Activated T-helper 9 cell treated with anti-CD3 and anti-CD28 coated beads, Interleukin-2, amount 50 U/mL, for 16 hours (primary cell): ENCODE data around the gene RPP30.
"Not testable (repeated sequence)": the region's sequence is repeated elsewhere in the genome, so short reads cannot be mapped to it uniquely, and the experiment has no call there.

Experiments
- DNase-seq: peaks from one replicate; pipeline ENCODE4 v3.0.0-alpha.2; 2020; ENCODE audit warnings: low read depth

Gene RPP30

GRCh38 chr10:90917238-90917967 is 45.6 kb downstream of the RPP30 start:
- DNase-seq = no peak

GRCh38 chr10:90917968-90918318 is 46.2 kb downstream of the RPP30 start:
- DNase-seq = no peak

GRCh38 chr10:90919683-90920574 is 48.2 kb downstream of the RPP30 start:
- DNase-seq = no peak

DNA sequence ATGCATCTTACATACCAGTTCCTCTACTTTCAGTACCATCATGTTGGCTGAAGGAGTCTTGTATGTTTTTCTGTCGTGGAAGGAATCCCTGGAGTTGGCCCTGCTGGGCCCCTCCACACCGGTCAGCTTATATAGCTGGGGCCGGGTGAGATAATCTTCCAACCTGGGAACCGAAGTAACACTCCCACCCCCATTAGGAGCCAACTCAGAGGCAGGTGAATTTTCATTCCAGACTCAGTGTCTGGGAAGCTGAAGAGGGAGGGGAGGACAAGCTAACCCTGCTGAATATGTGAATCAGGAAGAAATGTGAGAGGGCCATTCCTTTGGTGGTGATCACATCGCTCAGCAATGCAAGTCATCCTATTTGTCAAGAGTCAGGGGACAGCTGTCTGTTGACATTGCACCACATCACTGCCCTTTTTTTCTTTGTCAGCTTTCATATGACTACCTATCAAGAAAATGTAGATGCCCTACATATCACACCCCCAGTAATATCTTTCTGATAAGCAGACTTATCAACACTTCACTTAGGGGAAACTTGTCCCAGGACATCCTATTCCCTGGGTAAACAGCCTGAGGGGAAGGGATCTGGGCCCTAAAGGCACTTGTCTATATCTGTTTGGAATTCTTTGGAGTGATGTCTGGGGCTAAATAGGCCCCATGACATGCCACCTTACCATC is 49.4 kb downstream of the RPP30 start, which contains the start of gene ANKRD1:
Gene ANKRD1, minus strand, starts transcription at position 102 of the 681 bp plus-strand sequence. Its CDS starts 60 bp downstream, at position 42.
- no peak for DNase-seq

- DNase-seq = no peak
Measured at GRCh38 chr10:90921906-90922305, 50.1 kb downstream of the RPP30 start.

- DNase-seq = no peak
Measured at GRCh38 chr10:90923111-90923731, 51.4 kb downstream of the RPP30 start.

DNA sequence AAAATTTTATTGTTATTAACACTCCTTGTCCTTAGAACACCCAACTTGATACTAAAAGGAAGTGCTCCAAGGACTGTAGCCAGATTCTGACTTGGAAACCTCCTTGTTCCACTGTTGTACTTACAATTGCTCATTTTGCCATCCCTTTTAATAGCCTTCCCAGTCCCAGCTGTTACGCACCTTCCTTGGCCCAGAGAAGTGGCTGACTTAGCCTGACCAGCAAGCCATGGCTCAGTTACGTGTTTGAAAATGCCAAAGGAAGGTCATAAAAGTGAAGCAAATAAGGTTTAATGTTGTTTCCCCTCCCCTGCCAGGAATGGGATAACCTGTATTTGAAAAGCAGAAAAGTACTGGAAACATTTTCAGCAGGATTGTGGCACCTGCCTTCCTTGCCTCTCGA is 52.8 kb downstream of the RPP30 start:
- DNase-seq = no peak

DNA sequence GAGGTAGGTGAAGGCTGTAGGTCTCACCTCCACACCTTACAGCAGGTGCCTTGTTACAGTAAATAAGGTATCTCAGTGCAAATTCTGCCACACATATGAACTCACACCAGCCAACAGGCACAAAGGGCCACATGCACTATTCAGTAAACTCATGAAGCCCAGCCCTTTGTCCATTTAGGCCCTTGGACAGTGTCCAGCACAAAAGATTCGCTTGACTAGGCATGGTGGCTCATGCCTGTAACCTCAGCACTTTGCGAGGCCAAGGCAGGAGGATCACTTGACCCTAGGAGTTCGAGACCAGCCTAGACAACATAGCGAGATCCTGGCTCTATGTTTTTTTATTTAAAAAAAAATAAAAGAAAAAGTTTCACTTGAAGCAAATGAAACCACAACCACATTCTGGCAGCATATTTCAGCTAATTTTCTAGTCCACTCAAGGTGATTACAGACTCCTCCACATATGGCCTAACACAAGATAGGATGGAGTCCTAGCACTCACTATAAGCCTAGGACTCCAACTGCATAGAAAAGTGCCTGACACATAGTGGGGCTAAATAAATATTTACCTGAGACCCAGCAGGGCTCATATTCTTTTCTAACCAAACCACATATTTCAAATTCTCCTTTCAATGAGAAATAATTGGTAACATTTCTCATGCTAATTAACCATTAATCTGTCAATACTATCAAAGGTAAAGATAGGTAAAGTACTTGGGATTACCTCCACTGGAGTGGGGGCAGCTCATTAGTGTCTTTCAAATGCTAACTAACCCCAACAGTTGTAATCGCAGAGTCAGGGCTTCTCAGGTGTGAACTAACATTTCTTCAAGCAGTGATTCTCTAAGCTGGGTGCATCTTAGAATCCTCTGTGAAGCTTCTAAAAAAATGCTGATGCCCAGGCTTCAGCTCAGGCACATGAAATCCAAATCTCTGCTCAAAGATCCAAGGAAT is 53.6 kb downstream of the RPP30 start:
- DNase-seq = no peak

DNA sequence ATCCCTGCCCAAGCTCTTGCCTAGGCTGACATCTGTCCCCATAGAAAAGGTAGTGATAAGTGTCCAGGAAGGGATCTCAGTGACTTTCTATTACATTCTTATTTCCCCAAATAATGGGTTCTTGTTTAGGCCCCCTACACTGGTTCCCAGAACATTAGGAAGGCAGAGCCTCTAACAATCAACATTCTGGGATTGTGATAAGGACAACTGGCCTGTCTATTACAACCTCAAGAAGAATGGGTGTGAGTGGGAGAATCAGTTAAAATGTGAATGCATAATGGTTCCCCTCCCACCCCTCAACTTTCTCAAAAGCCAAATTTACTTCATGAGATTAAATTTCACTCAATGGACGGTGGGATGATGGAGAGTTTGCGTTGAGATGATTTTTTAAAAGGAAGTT is 55.5 kb downstream of the RPP30 start:
- DNase-seq = no peak

- no peak for DNase-seq
Measured at GRCh38 chr10:90929179-90929578, 57.4 kb downstream of the RPP30 start.

DNA sequence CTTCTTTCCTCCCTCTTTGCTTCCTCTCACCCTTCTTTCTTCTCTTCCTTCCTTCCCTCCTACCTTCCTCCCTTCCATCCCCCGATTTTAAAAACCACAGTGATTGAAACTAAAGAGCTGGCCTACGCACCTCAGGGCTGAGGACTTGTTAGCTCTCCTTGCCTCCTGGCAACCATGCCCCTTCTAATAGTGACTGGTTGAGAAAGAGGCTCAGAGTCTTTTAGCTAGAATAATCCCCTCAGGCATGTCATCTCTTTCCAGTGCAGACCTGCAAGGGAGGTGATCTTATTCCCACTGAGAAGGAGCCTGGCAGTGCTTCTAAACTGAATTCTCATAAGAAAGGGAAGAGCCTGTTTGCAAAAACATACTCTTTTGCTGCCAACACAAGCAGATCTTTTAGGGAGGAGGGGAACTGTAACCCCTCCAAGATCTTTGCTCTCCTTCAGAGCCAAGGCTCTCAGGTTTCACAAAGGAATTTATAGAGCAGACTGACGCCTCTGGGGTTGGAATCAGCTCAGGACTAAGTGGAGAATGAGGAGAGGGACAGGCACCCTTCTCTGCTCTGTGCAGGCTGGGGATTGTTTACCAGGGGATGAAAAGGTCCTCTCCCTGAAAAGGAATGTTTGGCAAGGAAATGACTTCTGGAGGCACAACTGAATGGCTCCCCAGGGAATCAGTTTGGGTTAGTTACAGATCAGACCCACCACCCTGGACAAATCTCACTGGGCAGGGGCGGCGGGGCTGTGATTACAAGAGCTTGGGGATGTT is 58.5 kb downstream of the RPP30 start:
- no peak for DNase-seq

DNA sequence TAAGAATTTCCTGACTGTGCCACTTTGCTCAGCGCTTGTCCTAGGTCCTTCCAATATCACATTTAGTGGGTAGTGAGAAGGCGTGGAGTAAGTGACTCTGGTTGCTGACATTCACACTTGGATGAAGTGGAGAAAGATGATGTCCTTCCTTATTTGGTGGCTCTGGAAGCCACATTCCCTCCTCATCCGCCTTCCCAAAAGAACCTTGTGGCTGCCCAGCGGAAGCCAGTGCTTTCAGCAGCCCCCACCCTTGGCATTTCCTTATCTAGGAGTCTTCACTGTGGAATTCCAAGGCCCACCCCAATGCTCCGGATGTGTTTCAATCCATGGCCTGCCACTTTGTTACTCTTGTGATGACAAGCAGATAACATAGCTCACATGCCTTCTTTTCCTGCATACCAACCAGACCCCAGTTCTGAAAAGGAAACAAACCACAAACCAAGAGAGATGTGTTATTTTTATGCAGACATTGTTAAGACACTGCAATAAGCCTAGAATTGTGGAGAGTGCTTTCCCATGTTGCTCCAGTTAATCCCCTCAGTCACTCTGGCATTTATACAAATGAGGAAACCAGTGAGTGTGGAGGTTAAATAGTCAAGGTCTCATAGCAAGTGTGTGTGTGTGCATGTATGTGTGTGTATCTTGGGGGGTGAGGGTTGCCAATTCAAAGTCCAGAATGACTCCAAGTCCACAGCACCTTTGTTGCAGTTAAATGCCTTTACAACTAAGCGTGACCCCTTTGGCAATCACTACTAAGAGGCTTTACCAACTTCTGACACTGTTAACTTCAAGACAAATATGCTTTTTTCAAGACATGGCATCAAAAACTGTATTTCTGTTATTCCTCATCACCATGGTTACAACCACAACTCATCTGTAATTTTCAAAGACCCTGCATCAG is 59.4 kb downstream of the RPP30 start:
- DNase-seq = no peak

GRCh38 chr10:90935581-90936275 is 64.0 kb downstream of the RPP30 start:
- no peak for DNase-seq

- no peak for DNase-seq
Measured at GRCh38 chr10:90936276-90936659, 64.5 kb downstream of the RPP30 start.

DNA sequence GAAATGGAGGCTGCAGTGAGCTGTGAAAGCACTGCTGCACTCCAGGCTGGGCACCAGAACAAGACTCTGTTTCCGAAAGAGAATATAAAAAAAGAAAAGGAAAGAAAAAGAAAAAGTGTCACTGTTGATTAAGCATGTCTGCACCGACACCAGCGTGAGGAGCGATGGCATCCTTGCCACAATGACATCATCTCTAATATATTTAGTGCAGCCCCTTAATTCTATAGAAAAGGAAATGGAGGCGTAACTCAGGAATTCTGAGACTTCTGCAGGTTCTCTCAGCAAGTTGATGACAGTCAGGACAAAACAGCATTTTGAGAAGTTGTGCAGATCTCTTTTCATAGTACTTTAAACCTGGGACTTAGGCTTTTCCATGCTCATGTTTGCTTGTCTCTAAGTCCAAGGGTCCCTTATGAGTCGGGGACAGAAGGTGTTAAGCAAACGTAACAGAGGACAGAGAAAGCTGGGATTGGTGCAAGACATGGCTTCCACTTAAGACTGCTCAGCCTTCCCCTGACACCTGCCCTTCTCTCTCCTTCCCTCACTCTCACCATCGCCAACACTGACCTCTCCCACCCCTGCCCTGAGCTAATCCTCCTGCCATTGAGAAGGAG is 66.0 kb downstream of the RPP30 start:
- DNase-seq = no peak

DNA sequence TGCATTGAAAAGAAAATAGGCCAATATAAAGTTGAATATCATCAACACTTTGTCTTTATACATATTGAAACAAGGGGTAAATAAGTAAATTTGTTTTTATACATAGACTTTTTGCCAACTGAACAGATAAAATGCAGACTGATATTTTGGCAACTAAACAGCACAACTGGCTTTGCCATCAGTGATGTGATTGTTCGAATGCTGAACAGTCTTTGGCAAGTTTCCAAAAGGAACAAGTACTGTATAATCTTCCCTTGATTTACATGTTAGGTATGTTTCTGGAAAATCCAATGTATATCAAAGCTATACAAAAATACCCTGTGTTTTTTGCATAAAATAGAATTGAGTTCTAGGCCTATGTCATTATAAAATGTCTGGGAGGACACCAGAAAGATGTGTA is 67.3 kb downstream of the RPP30 start:
- DNase-seq = no peak

GRCh38 chr10:90939648-90940047 is 67.9 kb downstream of the RPP30 start:
- DNase-seq = no peak

GRCh38 chr10:90942980-90943379 is 71.2 kb downstream of the RPP30 start:
- not testable (repeated sequence) for DNase-seq
